ENCODE measurements around the gene SKA1.

DNA sequence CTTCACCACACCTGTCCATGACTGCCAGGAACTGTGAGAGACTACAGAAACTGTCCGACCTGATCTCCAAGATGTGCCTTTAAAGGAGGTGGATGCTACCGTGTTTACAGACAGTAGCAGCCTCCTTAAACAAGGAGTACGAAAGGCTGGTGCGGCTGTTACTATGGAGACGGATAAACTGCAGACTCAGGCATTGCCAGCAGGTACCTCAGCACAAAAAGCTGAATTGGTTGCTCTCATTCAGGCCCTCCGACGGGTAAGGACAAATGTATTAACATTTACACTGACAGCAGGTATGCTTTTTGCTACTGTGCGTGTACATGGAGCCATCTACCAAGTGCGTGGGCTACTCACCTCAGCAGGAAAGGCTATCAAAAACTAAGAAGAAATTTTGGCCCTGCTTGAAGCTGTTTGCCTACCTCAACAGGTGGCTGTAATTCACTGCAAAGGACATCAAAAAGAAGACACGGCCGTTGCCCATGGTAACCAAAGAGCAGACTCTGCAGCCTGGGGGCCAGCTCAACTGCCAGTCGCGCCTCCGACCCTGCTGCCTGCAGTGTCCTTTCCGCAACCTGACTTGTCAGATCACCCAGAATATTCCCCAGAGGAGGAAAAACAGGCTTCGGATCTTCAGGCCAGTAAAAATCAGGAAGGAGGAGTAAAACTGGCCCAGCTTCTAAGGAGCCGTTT, 30.9 kb downstream of the SKA1 start:
- TF ChIP-seq, protein P1, sequence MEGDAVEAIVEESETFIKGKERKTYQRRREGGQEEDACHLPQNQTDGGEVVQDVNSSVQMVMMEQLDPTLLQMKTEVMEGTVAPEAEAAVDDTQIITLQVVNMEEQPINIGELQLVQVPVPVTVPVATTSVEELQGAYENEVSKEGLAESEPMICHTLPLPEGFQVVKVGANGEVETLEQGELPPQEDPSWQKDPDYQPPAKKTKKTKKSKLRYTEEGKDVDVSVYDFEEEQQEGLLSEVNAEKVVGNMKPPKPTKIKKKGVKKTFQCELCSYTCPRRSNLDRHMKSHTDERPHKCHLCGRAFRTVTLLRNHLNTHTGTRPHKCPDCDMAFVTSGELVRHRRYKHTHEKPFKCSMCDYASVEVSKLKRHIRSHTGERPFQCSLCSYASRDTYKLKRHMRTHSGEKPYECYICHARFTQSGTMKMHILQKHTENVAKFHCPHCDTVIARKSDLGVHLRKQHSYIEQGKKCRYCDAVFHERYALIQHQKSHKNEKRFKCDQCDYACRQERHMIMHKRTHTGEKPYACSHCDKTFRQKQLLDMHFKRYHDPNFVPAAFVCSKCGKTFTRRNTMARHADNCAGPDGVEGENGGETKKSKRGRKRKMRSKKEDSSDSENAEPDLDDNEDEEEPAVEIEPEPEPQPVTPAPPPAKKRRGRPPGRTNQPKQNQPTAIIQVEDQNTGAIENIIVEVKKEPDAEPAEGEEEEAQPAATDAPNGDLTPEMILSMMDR (conservative IDR thresholded peaks at IDR 0.05), result no peak
- TF ChIP-seq ZFX (IDR thresholded peaks at IDR 0.05), result no peak
